Fibroblast of skin of scalp (primary cell): Measurements from ENCODE around the gene ZBTB39.
"Not testable (repeated sequence)": the region's sequence is repeated elsewhere in the genome, so short reads cannot be mapped to it uniquely, and the experiment has no call there.

Source experiments
- DNase-seq: peaks from one replicate; pipeline ENCODE4 v3.0.0-alpha.2; 2013

The ZBTB39 gene

DNA sequence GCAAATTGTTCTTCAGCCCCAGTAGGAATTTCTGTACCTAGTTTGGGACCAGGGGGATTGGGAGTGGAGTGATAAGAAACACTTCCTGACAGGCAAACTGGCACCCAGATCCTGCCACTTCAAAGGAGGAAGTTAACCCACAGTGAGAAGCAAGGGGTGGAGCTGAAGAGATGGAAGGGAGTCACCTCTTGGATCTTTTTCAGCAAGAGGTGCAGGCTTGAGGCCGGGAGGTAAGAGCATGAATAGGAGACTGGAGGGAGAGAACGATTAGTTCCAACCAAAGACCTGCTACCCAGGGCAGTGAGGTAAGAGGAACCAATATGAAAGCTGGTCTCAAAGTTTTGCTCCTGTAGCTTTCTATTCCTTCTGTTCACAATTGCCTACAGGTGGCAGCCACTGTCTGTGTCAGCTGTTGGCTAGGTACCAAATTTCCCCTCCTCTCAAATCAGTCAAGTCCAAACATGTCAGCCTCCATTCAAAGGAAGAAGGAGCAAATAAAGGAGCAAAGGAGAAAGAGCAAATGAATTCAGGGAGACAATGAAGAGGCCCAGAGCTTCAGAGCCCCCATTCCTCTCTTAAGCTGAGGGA is 24.9 kb upstream of the ZBTB39 start:
- DNase-seq: no peak

DNA sequence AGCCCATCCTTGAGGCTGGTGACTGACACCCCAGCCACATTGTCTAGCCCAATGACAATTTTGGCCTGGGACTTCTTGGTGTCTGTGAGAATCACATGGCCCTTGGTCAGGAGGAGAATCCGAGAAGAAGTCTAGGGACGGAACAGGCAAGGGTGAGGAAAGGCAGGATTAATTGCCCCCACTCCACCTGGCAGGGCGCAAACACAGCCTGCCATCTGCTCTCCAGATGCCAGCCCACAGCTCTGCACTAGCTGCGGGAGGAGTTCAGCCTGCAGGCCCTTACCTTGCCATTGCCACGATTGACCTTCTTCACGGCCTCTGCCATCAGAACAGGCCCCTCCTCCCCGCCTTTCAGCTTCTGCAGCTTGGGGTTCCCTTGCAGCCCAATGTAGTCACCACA is 23.1 kb upstream of the ZBTB39 start:
- no peak for DNase-seq

DNA sequence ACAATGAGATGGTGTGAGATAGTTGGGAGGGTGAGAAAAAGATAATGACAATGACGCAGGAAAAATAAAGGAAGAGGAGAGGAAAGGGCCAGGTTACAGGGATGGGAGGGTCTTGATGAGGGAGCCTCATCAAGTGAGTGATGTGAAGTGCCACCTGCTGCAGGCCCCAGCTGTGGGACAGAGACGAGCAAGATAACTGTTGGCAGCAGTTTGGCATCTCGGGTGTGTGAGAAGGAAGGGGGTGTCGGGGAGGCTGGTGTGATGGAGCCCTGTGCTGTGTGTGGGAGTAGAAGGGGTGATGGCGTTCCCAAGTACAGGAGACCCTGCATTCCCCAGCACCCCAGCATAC is 21.4 kb upstream of the ZBTB39 start:
- no peak for DNase-seq

DNA sequence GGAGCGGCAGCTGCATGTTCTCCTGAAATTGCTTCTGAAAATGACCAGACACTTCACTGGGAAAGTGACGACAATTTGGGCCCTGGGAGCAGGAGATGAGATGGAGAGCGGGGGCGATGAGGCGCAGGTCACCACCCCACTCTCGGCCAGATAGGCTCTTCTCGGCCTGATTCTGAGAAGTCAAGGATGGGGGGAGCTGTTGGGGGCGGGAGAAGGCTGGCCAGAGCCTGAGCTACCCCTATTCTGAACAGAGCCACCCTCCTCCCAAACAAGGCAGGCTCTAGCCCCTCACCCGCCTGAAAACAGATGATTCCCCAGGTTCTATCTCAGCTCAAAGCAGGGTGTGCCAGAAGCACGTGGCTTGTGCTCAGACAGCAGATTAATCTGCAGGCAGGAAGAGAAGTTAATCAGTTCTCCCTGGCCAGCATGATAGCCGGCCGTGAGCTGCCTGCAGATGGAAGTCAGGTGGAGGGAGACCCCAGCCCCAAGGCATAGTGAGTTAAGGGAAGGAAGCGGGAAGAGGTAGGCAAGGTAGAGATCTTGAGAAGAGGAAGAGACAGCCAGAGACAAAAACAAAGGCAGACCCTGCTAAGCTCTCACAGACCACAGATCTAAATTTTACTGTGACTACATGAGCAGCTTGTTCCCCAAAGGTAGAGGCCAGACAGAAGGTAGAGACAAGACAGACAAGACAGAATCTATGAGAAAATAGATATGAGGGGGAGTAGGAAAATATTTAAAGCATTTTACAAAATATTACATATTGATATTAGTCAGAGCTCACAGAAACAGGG is 20.9 kb upstream of the ZBTB39 start:
- no peak for DNase-seq

DNA sequence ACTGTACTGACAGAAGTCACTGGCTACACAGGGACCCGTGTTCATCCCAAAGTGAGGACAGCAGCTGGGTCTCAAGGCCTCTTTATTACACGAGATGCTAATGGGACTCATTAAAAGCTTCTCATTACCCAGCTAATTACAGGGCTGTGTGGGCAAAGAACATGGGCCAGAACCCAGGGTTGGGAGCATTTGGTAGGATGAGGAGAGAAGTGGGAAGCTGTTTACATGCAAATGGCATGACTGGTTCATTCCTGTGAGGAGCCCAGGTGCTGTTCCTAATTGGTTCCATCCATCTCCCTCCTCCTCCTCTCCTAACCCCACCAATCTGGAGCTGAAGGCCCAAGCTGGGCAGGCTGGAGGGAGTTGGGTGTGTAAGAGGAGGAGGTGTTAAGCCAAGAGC is 18.9 kb upstream of the ZBTB39 start:
- no peak for DNase-seq

DNA sequence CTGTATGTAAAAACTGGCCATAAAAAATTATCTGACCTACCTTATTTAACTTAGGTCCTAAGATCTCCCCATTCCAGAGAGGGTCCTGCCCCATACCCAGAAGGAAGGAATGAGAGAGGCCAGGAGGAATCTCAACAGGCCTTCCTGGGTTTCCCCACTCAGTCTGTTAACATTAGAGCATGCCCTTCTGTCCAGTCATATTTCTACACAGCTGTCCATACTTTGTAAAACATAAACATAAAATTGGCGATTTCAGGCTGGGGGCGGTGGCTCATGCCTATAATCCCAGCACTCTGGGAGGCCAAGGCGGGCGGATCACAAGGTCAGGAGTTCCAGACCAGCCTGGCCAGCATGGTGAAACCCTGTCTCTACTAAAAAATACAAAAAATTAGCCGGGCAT is 16.0 kb upstream of the ZBTB39 start:
- not testable (repeated sequence) for DNase-seq

DNA sequence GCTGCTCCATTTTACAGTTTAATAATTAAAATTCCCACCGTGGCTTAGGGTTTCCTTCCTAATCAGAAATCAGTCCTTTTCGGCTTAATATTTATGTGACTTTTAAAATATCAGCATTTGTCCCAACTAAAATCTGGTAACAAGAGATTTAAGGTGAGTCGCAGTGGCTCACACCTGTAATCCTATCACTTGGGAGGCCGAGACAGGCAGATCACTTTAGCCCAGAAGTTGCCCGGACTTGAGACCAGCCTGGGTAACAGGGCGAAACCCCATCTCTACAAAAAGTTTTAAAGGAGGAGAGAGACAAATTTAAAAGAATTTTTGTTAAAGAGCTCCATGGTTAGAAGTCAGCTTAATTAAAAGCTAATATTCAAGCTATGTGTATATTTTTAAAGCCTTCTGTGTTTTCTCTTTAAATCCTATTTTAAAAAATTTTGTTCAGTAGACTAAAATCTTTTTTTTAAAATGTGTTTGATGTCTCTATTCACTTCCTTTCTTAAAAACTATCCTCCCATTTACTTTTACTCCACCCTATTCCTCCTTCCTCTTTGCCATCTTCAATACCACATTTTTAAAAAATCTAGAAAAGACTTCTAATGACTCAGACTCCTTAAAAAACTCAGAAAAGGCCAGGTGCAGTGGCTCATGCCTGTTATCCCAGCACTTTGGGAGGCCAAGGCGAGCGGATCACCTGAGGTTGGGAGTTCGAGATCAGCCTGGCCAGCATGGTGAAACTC is 13.8 kb upstream of the ZBTB39 start:
- DNase-seq: no peak

DNA sequence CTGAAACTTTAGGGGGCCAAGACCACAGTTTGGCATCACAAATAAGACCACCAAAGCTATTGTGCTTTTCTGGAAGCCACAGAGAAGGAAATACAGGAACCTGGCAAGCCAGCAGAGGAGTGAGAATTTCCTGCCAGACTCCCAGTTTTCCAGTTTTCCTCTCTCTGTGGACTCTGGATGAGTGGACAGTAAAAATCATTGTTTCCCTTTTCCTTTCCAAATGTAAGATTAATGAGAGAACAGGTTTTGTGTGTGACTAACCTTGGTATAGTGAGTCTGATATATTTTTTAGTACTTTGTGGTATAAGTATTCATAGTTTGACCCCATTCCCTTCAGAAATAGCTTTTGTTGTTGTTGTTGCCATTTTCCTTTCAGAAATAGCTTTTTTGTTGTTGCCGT is 12.6 kb upstream of the ZBTB39 start:
- DNase-seq: no peak

DNA sequence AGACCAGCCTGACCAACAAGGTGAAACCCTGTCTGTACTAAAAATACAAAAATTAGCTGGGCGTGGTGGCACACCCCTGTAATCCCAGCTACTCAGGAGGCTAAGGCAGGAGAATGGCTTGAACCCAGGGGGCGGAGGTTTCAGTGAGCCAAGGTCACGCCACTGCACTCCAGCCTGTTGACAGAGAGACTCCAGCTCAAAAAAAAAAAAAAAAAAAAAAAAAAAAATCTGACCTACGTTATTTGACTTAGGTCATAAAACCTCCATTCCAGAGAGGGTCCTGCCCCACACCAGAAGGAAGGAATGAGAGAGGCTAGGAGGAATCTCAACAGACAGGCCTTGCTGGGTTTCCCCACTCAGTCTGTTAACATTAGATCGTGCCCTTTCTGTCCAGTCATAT is 12.0 kb upstream of the ZBTB39 start:
- DNase-seq: not testable (repeated sequence)

DNA sequence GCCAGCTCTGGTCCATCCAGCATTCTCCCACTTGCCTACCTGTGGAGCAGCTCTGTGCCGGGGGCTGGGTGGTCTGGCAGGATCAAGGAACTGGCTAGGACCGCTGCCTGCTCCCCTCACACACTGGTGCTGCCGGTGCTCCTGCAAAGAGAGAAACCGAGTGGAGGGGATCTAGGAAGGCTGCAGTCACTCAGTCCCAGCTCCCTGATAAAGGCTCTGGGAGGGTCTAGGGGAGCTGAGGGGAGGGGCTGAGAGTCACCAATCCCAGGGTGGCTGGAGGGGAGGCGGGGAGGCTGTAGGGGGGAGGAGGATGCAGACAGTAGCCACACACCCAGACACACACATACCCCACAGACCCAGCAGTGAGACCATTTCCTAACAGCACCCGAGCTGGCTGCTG is 10.0 kb upstream of the ZBTB39 start, which contains the start of gene TAC3:
TAC3 (minus strand) TSS at position 182 of the 400 bp plus-strand sequence. CDS start 732 bp downstream, outside the sequence.
- DNase-seq: no peak

DNA sequence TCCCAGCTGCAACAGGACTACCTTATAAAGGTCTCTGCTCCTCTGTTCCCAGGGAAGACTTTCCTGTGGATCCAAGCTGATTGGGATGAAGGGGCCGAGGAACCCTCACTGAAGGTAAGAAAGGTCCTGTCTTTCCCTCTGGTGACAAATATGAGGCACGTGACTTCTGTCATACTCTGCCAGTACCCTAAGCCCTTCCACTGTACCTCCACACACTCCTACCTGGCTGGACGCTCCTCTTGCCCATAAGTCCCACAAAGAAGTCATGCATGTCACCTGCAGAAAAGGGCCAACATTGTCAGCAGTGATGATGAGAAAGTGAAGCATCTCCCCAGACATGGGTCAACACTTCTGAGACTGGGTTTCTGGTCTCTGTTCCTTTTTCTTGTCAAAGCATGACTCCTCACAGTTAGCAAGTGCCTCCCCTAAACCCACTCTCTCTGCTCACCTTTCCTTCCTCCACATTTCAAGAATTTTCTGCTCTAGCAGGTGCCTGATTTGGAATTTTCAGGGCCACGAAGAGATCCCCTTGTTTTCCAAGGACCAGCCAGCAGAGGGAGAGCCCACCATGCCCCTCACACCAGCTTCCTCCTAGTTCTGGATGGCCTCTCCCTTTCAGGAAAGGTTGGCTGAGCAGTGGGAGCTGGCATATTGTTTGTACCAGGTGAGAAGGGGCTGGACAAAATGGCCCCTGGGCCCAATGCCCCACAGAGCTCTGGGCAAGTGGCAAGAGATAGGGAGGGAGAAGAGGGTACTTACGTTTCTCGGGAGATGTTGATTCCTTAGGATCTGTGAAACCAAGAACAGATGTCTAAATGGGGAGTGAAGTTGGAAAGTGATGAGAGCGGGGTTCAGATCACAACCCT is 6.5 kb upstream of the ZBTB39 start:
- DNase-seq: no peak

DNA sequence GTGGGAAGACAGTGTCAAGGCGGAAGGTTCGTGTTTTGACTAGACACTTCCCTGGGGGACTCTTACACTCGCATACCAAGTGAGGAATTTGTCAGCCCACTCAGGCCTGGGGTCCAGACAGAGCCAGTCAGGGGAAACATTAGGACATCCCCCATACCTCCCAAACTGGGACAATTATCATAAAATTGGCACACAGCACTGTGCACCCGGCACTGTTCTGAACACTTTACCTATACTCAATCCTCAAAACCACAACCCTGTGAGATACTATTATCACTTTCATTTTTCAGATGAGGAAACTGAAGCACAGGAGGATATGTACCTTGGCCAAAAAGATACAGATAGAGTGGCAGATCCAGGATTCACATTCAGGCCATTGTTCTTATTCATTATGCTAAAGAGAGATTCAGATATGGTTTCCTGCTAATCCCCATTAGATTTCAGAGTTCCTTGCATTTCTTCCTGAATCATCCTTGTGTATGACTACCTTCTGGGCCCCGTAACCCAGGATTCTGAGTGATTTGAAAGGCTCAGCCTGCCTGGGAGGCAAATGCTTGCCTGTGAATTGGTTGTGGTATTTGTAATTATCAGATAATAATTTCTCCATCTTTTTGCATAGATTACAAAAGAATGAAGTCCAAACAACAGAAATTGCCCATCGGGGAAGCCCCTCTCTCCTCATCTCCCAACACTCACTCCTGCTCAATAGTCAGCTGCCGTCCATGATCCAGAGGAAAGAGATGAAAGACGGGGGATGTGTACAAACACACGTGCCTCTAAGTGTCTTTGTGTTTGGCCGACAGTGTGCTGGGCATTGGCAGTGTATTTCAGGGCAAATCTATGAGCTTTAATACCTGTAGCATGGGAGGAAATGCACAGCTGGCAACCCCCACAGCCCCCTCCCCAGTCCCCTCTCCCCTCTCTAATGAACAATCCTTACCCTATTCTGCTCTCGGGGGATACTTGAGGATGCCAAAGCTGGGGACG is 5.4 kb upstream of the ZBTB39 start:
- no peak for DNase-seq

DNA sequence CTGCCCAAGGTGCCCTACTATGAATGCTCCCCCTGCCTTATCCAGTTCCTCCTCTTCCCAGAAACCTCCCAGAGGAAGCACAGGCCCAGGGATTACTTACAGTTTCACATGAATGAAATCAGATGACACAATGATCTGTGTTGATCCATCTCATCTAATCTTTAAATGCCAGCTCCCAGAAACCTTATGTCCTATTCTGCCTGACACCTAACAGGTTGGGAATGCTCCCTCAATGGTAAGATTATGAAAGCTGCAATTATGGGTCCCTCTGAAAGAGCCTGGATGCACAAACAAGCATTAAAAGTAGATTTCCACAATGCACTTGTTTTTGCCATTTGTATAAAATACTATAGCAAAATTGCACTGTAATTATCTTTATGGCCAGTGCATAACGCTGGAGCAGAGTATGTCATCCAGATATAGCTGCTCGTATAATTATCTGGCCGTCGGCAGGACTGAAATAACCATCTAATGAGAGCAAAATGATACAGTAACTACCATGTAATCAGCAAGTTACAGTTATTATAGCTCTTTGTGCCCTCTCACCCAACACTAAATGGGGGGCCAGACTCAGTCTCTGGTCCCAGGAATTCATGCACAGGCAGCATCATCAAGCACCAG is 4.4 kb upstream of the ZBTB39 start:
- no peak for DNase-seq

DNA sequence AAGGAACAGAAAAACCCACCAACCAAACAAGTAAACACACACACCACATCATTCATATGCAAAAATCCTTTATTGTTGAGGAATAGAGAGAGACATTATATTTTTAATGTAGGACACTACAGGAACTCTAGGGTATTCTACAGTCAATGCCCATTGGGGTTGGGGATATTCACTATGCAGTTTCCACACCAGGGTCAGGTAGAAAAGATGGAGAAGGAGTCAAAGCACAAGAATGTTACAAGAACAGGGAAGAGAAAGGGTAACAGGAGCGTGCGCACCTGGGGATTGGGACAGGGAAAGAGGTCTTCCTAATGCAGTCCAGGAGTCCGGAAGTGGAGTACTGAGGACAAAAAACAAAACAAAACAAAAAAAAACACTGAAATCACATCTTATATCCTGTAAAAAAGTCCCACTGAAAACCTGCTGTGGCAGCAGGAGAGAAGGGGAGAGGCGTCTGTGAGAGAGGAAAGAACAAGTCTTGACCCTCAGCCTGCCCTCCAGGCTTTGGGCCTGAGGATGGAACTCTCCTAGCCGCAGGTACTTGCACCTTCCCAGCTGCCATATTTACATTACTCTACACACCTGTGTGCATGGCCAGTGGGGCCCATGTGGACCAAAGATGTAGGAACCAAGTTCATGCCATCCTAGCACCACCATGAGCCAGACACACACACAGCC is 3.7 kb upstream of the ZBTB39 start:
- no peak for DNase-seq

DNA sequence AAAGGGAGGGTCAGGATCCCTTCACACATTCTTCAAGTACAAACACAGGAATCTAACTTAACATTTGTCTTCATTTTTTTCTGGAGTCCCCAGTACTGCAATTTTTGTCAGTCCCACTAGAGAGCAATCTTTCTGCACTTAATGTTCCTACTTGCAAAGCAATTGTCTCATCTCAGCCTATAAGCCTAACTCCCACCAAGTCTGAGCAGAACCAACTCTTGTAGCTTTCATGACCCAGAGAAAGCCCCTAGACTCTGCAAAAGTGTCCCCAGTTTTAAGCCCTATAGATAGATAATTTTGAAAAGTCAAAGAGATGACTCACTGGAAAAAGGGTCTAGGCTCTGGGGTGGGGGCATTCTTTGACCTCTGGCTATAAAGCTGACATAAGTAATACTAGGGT is 1.8 kb upstream of the ZBTB39 start:
- DNase-seq: peak; percentile 67

DNA sequence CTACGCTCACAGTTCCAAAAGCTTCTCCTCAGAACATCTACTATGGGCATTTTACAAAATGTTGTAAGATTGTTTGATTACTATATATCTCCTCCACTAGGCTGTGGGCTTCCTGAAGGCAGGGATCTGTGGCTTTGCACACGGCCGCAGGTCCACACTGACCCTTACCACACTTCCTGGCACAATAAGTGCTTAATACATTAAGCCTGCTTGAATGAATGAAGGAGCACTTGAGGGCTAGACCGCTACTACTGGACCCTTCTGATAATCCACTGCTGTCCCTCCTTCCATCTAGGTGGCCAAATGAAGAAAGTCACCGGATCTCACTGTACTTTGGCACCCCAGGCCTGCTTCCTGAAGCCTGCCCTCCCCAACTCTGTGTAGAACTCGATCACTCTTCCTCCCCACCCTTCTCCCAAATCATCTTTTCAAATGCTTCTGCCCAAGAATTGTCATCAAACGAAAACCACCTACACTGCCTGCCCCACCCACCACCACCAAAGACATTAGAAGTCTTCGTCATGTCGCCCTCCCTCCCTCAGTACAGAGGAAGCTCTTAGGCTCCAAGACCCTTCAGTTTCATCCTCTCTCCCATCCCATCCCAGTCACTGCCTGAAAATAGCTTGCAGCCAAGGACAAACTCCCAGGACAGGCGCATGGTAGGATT is 596 bp upstream of the ZBTB39 start:
- no peak for DNase-seq

DNA sequence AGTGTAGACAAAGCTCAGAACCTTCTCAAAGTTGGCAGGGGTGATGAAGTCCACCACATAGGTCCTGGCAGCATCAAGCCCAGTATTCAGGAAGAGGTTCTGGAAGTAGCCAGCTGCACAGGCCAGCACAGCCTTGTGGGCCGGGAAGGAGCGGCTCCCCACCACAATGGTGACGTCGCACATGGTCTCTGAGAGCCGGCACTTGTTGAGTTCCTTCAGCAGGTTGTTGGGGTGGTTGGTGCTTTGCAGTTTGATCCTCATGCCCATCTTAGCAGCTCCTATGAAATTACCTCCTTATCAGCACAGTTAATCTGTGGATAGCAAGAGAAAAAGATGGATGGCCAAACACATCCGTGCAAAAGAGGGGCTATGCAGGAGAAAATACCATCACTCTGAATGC is 1.7 kb downstream of the ZBTB39 start:
- DNase-seq: no peak

DNA sequence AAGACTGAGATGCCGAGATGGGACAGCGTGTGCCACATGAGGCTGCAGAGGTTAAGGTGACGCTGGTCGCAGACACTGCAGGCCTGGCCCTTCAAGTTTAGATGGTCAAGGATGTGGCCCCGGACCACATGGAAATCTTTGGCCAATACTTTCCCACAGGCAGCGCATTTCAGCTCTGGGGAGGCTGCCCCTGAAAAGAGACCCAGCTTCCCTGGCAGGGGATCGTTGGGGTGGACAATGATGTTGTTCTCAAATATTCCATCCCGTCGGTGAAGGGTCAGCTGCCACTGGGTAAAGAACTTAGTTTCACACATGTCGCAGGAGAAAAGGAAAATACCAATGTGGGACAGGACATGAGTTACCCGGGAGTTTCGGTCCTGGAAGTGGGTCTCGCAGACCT is 3.0 kb downstream of the ZBTB39 start:
- DNase-seq: no peak

DNA sequence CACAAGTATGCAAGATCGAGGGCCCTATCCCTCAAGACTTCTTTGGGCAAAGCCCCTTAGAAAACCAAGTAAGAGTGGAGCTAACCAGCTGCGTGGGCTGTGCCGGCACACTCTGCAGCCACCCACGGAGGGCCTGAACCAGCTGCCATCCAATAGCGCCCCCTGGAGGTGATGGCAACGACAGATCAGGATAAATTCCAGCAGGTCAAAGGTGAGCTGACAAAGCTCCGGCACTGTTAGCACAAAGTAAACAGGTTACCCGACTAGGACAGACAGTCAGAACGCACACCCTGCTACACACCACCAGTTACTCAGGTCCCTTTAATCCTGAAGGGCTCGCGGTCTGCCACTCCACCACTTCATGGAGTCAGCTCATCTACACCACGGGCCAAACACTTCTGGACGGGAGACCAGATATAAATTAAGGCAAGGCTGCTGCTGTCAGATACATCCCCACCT is 4.9 kb downstream of the ZBTB39 start:
- DNase-seq: peak; percentile 52

DNA sequence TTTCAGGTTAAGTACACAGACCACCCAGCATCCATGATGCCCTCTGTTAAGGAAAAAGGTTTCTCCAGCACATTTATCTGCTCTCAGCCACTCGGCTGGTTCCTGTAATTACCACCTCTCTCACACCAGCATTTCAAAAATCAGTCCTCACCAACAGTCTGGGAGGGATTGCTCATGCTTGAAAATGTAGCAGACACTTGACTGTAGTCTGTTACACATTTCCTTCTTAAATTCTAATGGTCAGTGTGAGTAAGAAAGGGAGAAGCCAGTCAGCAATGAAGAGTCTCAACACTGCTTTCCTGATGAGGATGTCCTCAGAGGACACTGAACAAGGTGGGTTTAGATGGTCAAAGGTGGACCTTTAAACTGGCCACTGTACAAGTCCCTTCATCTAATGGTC is 6.0 kb downstream of the ZBTB39 start:
- DNase-seq: no peak
